KMS-11 (cell line): ENCODE results near the gene MAPK7.

Source experiments
- H2AFZ ChIP-seq: fragments of 200-600 bp; sonication (generic); 2 replicates; pipeline ENCODE4 v1.6.1; 2016; ENCODE audit warnings: antibody characterized with exemption, mixed run types, low read depth
- H3K27ac ChIP-seq: fragments of 200-600 bp; sonication (generic); 2 replicates; pipeline ENCODE4 v1.6.1; 2016; ENCODE audit warnings: mild to moderate bottlenecking, mixed run types
- H3K27me3 ChIP-seq: fragments of 200-600 bp; sonication (generic); 2 replicates; pipeline ENCODE4 v1.6.1; 2017; ENCODE audit warnings: mild to moderate bottlenecking, low read depth, mixed run types, moderate library complexity; ENCODE audit not compliant: insufficient read depth
- H3K36me3 ChIP-seq: fragments of 200-600 bp; sonication (generic); 2 replicates; pipeline ENCODE4 v1.6.1; 2017; ENCODE audit warnings: mild to moderate bottlenecking, mixed run types; ENCODE audit not compliant: insufficient read depth
- H3K4me1 ChIP-seq: fragments of 200-600 bp; sonication (generic); 2 replicates; pipeline ENCODE4 v1.6.1; 2016; ENCODE audit warnings: mild to moderate bottlenecking, low read depth, mixed run types; ENCODE audit not compliant: poor library complexity, severe bottlenecking
- H3K4me2 ChIP-seq: fragments of 200-600 bp; sonication (generic); 2 replicates; pipeline ENCODE4 v1.7.0; 2016; ENCODE audit warnings: mild to moderate bottlenecking, mixed run types
- H3K4me3 ChIP-seq: fragments of 200-600 bp; sonication (generic); IDR thresholded peaks from 2 replicates; pipeline ENCODE4 v1.6.1; 2017; ENCODE audit warnings: low read depth, low read length, mixed read lengths; ENCODE audit not compliant: insufficient read depth
- H3K79me2 ChIP-seq: fragments of 200-600 bp; sonication (generic); 2 replicates; pipeline ENCODE4 v1.6.1; 2016; ENCODE audit warnings: low read depth, mixed run types; ENCODE audit not compliant: insufficient read depth
- H3K9ac ChIP-seq: fragments of 200-600 bp; sonication (generic); 2 replicates; pipeline ENCODE4 v1.6.1; 2016; ENCODE audit warnings: mild to moderate bottlenecking, mixed run types
- H4K20me1 ChIP-seq: fragments of 200-600 bp; sonication (generic); 2 replicates; pipeline ENCODE4 v1.6.1; 2016; ENCODE audit warnings: mild to moderate bottlenecking, mixed run types; ENCODE audit not compliant: insufficient read depth
- TF ChIP-seq, protein P1 (sequence below): fragments of 200-600 bp; sonication (generic); conservative IDR thresholded peaks from 2 replicates; pipeline ENCODE4 v1.6.1; 2017; ENCODE audit warnings: low read depth, mild to moderate bottlenecking, antibody characterized with exemption, low read length, moderate library complexity, mixed read lengths

Gene MAPK7

GRCh38 chr17:19333736-19334290 is 44.5 kb upstream of the MAPK7 start:
- Histone ChIP-seq H3K4me1 (peaks cover 3% of the 10 kb centered on the region), H3K79me2 (no peaks in the 10 kb centered on the region), H3K4me3 (no peak overlapping the region), H3K36me3 (no peaks in the 10 kb centered on the region), H2AFZ (no peak overlapping the region), H3K27me3 (no peaks in the 10 kb centered on the region), H4K20me1 (no peaks in the 10 kb centered on the region), H3K4me2 (no peak overlapping the region), H3K27ac (no peak overlapping the region), H3K9ac (no peak overlapping the region)
- TF ChIP-seq, protein P1, sequence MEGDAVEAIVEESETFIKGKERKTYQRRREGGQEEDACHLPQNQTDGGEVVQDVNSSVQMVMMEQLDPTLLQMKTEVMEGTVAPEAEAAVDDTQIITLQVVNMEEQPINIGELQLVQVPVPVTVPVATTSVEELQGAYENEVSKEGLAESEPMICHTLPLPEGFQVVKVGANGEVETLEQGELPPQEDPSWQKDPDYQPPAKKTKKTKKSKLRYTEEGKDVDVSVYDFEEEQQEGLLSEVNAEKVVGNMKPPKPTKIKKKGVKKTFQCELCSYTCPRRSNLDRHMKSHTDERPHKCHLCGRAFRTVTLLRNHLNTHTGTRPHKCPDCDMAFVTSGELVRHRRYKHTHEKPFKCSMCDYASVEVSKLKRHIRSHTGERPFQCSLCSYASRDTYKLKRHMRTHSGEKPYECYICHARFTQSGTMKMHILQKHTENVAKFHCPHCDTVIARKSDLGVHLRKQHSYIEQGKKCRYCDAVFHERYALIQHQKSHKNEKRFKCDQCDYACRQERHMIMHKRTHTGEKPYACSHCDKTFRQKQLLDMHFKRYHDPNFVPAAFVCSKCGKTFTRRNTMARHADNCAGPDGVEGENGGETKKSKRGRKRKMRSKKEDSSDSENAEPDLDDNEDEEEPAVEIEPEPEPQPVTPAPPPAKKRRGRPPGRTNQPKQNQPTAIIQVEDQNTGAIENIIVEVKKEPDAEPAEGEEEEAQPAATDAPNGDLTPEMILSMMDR, result no peak

DNA sequence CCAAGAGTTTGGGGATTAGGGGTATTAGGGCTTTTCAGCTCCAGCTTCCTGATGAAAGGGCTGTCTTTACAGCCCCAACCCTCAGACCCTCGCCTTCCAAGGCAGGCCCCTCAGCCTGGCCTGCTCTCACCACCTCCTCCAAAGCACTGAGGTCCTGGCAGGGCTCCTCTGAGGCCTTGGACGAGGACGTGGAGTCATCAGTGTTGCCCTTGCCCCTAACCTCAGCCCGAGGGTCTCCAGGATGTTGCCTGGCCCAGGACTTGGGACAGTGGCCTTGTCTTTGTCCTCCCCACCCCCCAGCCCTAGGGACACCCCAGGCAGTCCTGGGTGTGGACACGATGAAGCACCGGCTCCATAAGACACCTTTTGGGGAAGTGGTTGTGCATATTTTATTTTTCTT is 44.0 kb upstream of the MAPK7 start:
- H3K4me3 ChIP-seq, result no peak overlapping the region
- H3K4me2 ChIP-seq, result no peak overlapping the region
- no peak overlapping the region for H3K9ac ChIP-seq
- no peaks in the 10 kb centered on the region for H4K20me1 ChIP-seq
- peaks cover 3% of the 10 kb centered on the region for H3K4me1 ChIP-seq
- H3K27me3 ChIP-seq, result no peaks in the 10 kb centered on the region
- H3K79me2 ChIP-seq, result no peaks in the 10 kb centered on the region
- no peak overlapping the region for H2AFZ ChIP-seq
- H3K27ac ChIP-seq, result no peak overlapping the region
- H3K36me3 ChIP-seq, result no peaks in the 10 kb centered on the region
- TF ChIP-seq, protein P1, result no peak

DNA sequence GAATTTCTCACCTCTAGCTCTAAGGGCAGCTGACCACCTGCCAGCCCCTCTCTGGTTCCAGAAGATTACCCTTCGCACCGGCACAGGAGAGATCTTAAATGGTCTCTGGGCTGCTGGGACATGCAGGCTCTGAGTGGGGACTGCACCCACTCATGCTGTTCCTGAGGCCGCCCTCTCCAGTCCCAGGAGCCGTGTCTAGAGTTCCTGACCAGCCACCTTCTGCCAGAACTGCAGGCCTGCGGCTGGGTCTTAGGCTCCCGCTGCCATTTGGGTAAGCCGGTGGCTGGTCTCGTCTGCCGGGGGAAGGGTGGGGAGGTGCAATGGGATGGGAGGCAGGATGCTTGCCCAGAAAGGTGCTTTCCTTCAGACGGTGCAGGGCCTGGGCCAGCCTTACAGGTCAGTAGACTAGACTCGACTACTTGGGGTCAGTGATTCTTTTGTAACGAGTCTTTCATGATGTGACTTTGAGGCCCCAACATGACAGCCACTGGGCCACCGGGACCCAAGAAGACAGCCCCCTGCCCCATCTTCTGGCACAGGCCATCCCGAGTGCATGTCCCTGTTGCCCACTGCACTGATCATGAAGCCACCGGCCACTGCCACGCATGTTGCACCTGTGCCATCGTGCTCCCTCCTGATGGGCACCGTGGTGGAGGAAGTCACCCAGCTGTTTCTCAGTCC is 42.2 kb upstream of the MAPK7 start:
- Histone ChIP-seq H3K9ac (no peak overlapping the region), H2AFZ (no peak overlapping the region)
- TF ChIP-seq, protein P1, result no peak

GRCh38 chr17:19336938-19337711 is 41.2 kb upstream of the MAPK7 start:
- H3K4me1 ChIP-seq, result peaks cover 3% of the 10 kb centered on the region
- no peaks in the 10 kb centered on the region for H3K36me3 ChIP-seq
- no peak overlapping the region for H3K9ac ChIP-seq
- H4K20me1 ChIP-seq, result no peaks in the 10 kb centered on the region
- H3K27ac ChIP-seq, result no peak overlapping the region
- H3K4me2 ChIP-seq, result no peak overlapping the region
- no peak overlapping the region for H2AFZ ChIP-seq
- no peak overlapping the region for H3K4me3 ChIP-seq
- H3K79me2 ChIP-seq, result no peaks in the 10 kb centered on the region
- TF ChIP-seq, protein P1, result no peak
- no peaks in the 10 kb centered on the region for H3K27me3 ChIP-seq

More for the DNA sequence above, 42.2 kb upstream of the MAPK7 start:
- no peaks in the 10 kb centered on the region for H3K79me2 ChIP-seq
- H3K4me2 ChIP-seq, result no peak overlapping the region
- no peaks in the 10 kb centered on the region for H3K36me3 ChIP-seq
- no peak overlapping the region for H3K4me3 ChIP-seq
- no peaks in the 10 kb centered on the region for H3K27me3 ChIP-seq
- H3K4me1 ChIP-seq, result peaks cover 3% of the 10 kb centered on the region
- H4K20me1 ChIP-seq, result no peaks in the 10 kb centered on the region
- H3K27ac ChIP-seq, result no peak overlapping the region
